Stimulated activated CD4-positive, alpha-beta T cell treated with anti-CD3 and anti-CD28 coated beads, Interleukin-12 subunit alpha, Interleukin-12 subunit beta, amount 100 ng/mL, for 48 hours (primary cell): ENCODE results near the gene RDH13.
"Not testable (repeated sequence)": the region's sequence is repeated elsewhere in the genome, so short reads cannot be mapped to it uniquely, and the experiment has no call there.

ENCODE experiments used
- DNase-seq, 3 donors: peaks; one replicate each; pipeline ENCODE4 v3.0.0-alpha.2; 2020; ENCODE audit warnings: low read depth in 2 of 3, low spot score in 1 of 3

RDH13 gene

DNA sequence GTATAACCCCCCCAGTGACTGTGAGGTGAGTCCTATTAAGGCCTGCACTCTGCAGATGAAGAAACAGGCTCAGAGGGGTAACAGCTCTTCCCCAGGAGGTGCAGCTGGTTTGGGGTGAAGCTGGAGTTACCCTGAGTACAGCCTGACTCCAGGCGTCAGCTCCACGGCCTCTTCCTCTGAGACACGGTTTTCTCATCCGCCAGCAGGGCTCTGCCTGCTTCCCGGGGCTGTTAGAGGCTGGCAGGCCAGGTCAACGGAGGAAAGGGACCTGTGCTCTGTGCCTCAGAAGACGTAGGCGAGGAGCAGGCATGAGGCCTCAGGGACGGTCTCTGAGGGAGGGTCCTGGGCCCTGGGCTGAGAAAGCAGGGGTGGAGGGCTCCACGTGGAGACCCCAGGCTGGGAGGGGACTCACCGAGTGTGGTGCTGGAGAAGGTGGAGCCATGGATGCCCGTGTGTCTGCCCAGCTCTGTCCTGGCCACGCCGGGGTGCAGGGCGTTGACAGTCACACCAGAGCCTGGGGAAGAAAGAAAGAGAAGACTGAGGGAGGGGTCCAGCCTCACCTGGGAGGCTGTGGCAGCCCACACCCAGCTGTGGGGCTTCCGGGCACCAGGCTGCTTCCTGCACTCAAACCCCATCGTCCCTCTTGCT is 15.8 kb downstream of the RDH13 start:
- DNase-seq: no peak

DNA sequence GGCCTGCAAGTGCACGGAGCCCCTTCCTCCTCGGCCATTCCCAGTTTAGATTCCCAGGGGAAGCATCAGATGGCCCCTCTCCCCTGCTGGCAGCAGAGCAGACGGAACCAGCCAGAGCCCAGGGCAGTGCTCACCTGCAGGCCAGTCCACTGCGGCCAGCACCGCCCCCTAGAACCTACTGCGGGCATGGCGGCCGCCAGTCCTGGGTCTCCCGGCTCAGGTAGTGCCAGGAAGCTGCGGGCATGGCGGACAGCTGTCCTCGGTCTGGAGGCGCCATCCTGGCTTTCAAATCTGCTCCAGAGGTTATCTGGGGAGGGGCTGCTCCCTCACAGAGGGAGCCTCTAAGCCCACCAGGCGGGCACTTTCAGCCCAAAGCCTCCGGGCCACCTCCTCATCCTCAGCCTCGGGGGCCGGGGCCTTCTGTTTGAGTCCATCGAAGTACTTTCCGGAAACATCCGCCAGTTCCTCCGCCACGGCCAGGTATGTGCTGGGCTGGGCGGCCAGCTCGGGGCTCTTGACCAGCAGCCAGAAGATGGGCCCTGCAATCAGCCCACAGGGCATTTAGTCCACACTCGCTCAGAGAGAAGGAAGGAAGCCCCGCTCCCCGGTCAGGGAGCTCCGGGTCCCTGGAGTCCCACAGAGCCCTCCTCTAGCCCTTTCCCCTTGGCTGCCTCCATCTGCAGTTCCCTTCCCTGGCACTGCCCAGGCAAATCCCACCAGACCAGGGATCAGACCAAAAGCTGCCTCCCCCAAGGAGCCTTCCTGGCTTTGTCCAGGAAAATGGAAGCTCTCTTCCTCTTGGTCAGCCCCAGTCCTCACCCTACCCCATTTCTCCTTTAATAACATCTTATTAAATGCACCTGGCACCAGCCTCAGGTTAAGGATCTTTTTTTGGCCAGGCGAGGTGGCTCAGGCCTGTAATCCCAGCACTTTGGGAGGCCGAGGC is 17.9 kb downstream of the RDH13 start:
- no peak for DNase-seq

DNA sequence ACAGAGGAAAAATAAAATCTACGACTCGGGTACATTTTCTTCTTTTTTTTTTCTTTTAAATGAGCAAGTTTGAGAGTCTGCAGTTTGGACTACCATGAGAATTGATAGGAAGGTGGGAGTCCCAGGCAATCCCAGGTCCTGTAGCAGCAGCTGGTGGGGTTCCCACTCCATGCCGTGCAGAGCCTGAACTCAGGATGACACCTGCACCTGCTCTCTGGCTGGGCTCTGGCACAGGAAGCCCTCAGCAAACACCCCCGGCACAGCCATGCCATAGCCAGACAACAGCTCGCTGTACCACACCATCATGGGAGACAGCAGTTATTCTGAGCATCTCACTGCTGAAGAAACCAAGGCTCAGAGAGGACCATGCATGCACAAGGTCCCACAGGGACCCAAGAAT is 18.7 kb downstream of the RDH13 start:
- DNase-seq: no peak

DNA sequence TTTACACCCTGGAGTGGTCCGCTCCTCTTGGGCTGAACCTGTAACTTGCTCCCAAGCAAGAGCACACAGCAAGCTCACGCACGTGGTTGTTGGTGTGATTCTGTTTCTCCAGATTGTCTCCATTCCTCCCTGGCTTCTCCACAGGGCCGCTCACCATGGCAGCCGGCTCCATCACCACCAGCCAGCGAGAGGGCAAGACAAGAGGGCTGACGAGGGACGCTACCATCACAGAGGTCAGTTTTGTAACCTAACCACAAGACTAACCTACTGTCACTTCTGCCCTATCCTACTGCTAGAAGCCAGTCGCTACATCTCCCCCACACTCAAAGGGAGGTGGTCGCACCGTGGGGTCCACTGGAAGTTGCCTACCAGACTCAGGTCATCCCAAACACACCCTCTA is 20.3 kb downstream of the RDH13 start:
- no peak for DNase-seq

DNA sequence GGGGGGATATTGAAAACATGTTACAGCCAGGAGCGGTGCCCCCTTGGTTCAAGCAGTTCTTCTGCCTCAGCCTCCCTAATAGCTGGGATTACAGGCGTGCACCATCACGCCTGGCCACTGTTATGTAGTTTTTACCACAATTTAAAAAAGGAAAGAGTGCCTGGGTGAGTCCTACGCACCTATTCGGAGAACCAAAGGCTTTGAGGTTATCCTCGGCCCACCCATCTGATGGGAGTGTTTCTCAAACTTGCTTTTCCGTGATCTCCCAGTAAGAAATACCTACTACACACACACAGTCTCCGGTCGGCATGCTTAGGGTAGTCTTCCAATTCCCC is 20.6 kb downstream of the RDH13 start:
- DNase-seq: no peak

DNA sequence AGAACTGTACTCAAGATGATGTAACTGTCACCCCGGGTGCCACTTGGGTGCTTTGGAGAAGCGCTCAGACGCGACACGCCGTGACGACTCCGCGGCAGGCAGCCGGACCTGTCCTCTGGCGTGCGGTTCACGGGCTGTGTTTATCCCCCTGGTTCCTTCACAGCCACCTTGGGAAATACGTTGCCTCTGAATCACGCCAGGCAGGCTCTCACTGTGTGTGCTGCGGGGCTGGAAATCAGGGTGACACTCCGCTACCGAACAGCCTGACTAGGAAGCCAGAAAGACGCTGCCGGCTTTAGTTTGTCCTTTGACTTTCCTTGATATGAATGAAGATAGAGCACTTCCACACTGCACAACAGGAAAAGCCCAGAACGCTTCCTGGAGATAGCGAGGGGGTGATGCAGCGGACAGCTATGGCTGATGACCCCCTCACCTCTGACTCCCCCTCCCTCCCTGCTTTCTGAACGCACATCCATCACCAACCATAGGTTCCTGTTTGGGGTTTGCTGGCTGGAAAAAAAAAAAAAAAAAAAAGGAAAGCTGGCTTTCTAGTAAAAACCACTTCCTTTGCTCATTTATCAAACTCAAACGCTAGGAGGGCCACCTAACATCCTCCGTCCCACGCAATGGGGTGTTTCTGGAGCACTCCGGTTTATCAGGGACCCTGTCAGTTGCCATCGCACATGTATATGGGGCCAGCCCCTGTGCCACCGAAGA is 21.2 kb downstream of the RDH13 start:
- peak in 2 of 3 donors; percentile 8 to 23 for DNase-seq

DNA sequence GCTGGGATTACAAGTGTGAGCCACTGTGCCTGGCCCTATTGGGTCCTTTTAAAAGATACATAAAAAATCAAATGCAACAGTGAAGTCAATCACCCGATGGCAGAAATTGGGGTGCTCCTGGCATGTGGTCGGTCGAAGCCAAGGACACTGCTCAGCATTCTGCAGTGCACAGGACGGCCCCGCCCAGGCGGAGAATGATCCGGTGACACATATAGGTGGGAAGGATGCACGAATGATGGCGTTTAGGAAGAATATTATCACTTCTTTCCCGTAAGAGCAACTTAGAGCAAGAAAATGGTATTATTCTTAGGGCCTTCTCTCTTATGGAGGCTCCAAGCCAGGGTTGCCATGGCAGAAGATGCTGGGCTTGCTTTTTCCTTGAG is 21.7 kb downstream of the RDH13 start:
- no peak for DNase-seq

DNA sequence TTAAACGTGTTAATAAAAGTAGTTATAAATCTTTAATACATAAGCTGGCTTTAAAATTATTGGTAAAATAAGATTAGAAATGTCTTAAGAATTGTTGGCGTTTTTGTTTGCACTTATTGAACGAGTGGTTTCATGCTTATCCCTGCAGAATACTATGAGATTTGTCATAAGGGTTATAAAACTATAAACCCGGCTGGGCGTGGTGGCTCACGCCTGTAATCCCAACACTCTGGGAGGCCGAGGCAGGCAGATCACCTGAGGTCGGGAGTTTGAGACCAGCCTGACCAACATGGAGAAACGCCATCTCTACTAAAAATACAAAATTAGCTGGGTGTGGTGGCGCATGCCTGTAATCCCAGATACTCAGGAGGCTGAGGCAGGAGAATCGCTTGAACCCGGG is 22.3 kb downstream of the RDH13 start:
- DNase-seq: not testable (repeated sequence)

DNA sequence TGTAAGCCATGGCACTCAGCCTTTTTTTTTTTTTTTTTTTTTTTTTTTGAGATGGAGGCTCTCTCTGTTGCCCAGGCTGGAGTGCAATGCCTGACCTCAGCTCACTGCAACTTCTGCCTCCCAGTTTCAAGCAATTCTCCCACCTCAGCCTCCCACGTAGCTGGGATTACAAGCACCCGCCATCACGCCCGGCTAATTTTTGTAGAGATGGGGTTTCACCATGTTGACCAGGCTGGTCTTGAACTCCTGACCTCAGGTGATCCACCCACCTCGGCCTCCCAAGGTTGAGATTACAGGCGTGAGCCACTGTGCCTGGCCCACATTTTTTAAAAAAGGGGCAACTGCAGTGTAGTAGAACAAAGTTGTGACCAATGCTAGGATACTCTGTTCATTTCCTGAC is 25.3 kb downstream of the RDH13 start:
- not testable (repeated sequence) for DNase-seq

DNA sequence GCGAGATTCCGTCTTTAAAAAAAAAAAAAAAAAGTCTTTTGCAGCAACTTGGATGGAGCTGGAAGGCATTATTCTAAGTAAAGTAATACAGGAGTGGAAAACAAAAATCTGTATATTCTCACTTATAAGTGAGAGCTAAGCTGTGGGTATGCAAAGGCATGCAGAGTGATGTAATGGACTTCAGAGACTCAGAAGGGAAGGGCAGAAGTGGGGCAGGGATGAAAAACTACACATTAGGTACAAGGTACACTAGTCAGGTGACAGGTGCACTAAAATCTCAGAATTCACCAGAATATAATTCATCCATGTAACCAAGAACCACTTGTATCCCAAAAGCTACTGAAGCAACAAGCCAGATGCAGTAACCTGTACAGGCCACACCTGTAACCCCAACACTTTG is 26.9 kb downstream of the RDH13 start:
- DNase-seq: no peak

DNA sequence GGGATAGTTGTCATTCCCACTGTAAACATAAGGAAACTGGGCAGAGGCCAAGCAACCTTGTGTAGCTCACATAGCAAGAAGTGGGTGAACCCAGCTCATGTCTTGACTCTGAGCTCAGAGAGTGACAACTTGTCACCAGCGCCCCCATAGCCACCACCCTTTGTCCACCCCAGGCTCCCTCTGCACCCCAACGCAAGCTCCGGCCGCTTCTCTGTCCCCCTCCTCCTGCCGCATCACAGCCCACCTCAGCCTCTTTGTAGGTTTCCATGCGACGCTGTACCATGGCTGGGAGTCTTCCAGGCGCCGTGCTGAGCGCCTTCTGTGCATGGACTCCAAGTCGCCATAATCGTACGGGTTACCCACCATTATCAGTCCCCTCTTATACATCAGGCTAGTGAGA is 28.2 kb downstream of the RDH13 start:
- no peak for DNase-seq

DNA sequence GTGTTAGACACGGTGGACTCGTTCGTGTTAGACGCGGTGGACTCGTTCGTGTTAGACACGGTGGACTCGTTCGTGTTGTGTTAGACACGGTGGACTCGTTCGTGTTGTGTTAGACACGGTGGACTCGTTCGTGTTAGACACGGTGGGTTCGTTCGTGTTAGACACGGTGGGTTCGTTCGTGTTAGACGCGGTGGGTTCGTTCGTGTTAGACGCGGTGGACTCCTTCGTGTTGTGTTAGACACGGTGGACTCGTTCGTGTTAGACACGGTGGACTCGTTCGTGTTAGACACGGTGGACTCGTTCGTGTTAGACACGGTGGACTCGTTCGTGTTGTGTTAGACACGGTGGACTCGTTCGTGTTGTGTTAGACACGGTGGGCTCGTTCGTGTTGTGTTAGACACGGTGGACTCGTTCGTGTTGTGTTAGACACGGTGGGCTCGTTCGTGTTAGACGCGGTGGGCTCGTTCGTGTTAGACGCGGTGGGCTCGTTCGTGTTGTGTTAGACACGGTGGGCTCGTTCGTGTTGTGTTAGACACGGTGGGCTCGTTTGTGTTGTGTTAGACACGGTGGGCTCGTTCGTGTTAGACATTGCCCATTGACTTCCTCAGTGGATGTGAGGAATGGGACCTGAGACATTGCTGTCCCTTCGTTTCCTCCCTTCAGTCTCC is 29.8 kb downstream of the RDH13 start:
- DNase-seq: not testable (repeated sequence)

DNA sequence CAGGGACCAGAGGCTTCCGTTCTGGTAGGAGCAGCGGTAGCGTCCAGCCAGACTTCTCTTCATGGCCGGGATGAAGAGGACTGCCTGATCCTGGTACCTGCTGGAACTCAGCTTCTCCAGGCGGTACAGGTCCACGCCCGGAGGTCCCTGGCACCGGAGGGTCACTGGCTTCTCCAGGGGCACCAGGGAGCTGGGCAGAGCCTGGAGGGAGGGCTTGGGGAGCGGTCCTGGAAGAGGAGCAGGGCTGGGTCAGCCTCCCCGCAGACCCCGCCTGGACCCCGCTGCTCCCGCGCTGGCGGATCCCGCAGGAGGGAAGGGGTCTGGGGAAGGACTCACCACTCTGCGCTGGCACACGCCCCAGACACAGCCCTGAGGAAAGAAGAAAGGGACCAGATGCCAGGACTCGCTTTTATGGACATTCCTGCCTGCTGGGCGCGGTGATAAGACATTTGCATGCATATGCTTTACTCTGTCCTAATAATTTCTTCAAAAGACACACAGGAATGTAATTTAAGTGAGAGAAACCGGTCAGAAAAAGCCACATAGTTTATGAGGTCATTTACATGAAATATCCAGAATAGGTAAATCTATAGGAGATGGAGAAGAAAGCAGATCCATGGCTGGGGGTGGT is 30.7 kb downstream of the RDH13 start:
- DNase-seq: no peak

DNA sequence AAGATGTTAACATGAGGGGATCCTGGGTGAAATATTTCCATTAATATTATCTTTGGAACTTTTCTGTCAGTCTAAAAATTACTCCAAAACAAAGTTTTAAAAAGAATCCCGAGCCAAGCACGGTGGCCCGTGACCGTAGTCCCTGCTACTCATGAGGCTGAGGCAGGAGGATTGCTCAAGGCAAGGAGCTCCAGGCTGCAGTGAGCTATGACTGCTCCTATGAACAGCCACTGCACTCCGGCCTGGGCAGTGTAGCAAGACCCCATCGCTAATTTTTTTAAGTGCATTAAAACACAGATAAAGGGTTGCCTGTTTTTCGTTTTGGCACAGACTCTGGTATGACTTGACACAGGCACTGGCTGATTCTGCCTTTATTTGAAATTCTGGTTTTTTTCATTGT is 31.8 kb downstream of the RDH13 start:
- DNase-seq: no peak

DNA sequence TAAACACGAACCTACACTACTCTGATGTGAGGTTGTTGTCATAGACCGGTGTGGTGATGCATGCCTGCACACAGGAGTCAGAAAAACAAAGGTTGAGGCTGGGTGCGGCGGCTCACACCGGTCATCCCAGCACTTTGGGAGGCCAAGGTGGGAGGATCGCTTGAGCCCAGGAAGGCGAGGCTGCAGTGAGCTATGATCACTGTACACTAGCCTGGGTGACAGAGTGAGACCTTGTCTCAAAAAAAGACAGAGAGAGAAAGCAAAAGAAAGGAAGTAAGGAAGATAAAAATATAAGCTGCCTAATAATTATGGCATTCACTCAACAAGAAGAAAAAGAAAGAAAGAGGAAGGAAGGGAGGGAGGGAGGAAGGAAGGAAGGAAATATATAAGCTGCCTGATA is 34.2 kb downstream of the RDH13 start:
- DNase-seq: no peak

DNA sequence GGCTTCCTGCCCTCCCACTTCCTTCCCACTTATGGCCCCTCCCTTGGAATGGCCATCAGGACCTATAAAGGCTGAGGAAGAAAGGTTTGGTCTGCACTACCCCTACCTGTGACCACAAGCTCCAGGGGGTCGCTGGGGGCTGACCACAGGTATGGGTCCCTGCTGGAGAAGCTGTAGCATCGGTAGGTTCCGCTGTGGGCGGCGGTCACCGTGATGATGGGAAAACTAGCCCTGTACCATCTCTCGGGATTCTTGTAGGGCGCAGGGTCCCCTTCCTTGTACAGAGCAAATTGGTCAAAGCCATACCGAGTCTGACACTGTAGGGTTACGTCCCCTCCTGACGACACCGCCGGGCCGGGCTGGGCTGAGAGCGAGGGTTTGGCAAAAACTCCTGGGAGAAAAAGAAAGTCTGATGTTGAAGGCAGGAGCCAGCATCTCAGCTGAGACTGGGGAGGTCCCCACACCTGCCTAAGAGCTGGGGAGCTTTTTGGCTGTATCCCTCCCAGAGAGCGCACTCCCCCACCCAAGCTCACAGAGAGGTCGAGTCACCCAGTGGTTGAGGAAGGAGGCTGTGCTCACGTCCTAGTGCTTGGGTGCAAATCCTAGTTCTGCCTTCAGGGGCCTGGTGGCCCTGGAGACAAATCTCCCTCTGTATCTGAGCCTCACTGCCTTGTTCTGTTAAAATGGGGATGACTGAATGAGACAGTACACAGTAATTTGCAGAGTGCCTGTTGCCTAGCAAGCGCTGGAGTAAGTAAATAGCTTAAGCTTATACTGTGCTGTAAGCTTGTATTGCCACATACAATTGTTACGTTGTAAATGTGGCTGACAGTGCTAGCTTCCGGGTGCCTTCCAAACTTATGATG is 35.2 kb downstream of the RDH13 start:
- no peak for DNase-seq

DNA sequence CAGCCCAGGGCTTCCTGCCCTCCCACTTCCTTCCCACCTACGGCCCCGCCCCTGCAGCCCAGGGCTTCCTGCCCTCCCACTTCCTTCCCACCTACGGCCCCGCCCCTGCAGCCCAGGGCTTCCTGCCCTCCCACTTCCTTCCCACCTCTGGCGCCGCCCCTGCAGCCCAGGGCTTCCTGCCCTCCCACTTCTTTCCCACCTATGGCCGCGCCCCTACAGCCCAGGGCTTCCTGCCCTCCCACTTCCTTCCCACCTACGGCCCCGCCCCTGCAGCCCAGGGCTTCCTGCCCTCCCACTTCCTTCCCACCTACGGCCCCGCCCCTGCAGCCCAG is 35.8 kb downstream of the RDH13 start:
- DNase-seq: not testable (repeated sequence)

DNA sequence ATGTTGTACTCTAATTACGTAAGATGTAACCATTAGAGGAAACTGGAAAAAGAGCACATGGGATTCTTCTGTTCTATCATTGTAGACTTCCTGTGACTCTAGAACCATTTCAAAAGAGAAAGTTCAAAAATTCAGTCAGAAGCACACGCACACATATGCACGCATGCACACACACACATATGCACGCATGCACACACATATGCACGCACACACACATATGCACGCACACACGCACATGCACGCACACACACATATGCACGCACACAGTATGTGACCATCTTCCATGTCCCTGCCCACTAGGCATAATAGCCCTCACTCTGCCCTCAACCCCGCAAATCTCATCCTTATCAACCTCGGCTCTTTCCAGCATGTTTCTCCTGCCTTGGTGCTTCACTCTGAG is 38.8 kb downstream of the RDH13 start:
- DNase-seq: no peak

DNA sequence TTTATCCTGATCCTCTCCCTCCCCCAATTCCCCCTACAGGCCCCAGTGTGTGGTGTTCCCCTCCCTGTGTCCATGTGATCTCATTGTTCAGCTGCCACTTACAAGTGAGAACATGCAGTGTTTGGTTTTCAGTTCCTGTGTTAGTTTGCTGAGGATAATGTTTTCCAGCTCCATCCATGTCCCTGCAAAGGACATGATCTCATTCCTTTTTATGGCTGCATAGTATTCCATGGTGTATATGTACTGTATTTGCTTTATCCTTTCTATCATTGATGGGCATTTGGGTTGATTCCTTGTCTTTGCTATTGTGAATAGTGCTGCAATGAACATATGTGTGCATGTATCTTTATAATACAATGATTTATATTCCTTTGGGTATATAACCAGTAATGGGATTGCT is 42.6 kb downstream of the RDH13 start:
- not testable (repeated sequence) for DNase-seq

DNA sequence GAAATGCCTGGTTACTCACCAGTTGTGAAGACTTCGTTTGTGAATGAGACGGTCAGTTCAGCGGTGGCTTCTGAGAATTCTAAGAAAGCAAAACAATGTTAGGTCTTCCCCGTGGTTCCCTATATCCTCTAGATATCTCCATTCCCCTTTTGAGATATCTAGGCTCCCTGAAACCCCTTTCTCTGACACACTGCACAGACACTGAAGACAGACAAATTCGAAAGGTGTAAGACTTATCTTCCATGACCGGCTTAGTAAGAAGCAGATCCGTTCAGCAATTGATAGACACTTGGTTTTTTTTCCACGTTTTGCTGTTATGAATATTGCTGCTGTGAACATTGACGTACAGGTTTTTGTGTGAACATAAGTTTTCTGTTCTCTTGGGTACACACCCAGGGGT is 44.3 kb downstream of the RDH13 start:
- no peak for DNase-seq
